Fibroblast of lung (primary cell): ENCODE data around the gene CMSS1. TPM values are rescaled to one million over a fixed set of nuclear protein-coding genes. Genes with fewer than 3 reads are reported as not detected.

Experiments
- DNase-seq, 2 donors: peaks; one replicate each; pipeline versions ENCODE4 v3.0.0 to v3.0.0-alpha.2; 2010; ENCODE audit warnings: low read depth in 2 of 2
- H2AFZ ChIP-seq: 2 replicates; pipeline ENCODE4 v1.5.1; 2012; ENCODE audit warnings: low read length, control low read depth, inconsistent platforms
- H3K27ac ChIP-seq: 2 replicates; pipeline ENCODE4 v1.5.1; 2011; ENCODE audit warnings: low read length, control low read depth; ENCODE audit not compliant: insufficient read depth
- H3K27me3 ChIP-seq: 2 replicates; pipeline ENCODE4 v1.5.1; 2011; ENCODE audit warnings: mild to moderate bottlenecking, low read length; ENCODE audit not compliant: control insufficient read depth, insufficient read depth
- H3K36me3 ChIP-seq: 2 replicates; pipeline ENCODE4 v1.5.1; 2011; ENCODE audit warnings: low read length; ENCODE audit not compliant: control insufficient read depth, insufficient read depth
- H3K4me1 ChIP-seq: 2 replicates; pipeline ENCODE4 v1.5.1; 2011; ENCODE audit warnings: low read length; ENCODE audit not compliant: control insufficient read depth, insufficient read depth; ENCODE audit errors: extremely low read depth
- H3K4me2 ChIP-seq: 2 replicates; pipeline ENCODE4 v1.5.1; 2011; ENCODE audit warnings: low read length, control low read depth; ENCODE audit not compliant: insufficient read depth; ENCODE audit errors: extremely low read depth
- H3K4me3 ChIP-seq, 4 experiments: fragments of 200-600 bp in 1 of 4; sonication (generic) in 1 of 4; replicated peaks in 1 of 4; 2 replicates each; pipeline ENCODE4 v1.5.1; 2011 to 2016; ENCODE audit warnings: low read length in 4 of 4, low read depth in 3 of 4, mild to moderate bottlenecking in 3 of 4, control low read depth in 2 of 4, inconsistent platforms in 1 of 4, mixed read lengths in 1 of 4; ENCODE audit not compliant: insufficient read depth in 1 of 4; ENCODE audit errors: control extremely low read depth in 1 of 4
- H3K79me2 ChIP-seq: 2 replicates; pipeline ENCODE4 v1.5.1; 2012; ENCODE audit warnings: mild to moderate bottlenecking, low read length, inconsistent platforms; ENCODE audit not compliant: control insufficient read depth, insufficient read depth
- H3K9ac ChIP-seq: 2 replicates; pipeline ENCODE4 v1.5.1; 2011; ENCODE audit warnings: mild to moderate bottlenecking, low read length, control low read depth; ENCODE audit not compliant: insufficient read depth
- H3K9me3 ChIP-seq: 2 replicates; pipeline ENCODE4 v1.5.1; 2012; ENCODE audit warnings: low read depth, low read length; ENCODE audit not compliant: control insufficient read depth, insufficient read depth
- H4K20me1 ChIP-seq: 2 replicates; pipeline ENCODE4 v1.5.1; 2011; ENCODE audit warnings: low read length; ENCODE audit not compliant: control insufficient read depth, insufficient read depth; ENCODE audit errors: extremely low read depth
- CTCF ChIP-seq, 2 donors: IDR thresholded peaks in 1 of 2; conservative IDR thresholded peaks in 1 of 2; 1 replicate in 1 of 2; 2 replicates in 1 of 2; pipeline ENCODE4 v1.5.1; 2011 to 2012; ENCODE audit warnings: low read length in 2 of 2, control low read depth in 1 of 2, inconsistent platforms in 1 of 2, low read depth in 1 of 2, mild to moderate bottlenecking in 1 of 2
- EZH2 ChIP-seq: IDR thresholded peaks from 2 replicates; pipeline ENCODE4 v1.5.1; 2012; ENCODE audit warnings: low read length, control low read depth, mild to moderate bottlenecking; ENCODE audit errors: missing control alignments
- polyA plus RNA-seq, 2 donors: library from polyadenylated mRNA; depleted of rRNA in 1 of 2; stranded (reverse) in 1 of 2; unstranded in 1 of 2; fragments of >200 nt; gene quantifications; 2 replicates each; pipeline ENCODE4 v1.2.1, GENCODE V29; 2011 to 2012; ENCODE audit warnings: missing spikeins in 1 of 2
- total RNA-seq: library from RNA; depleted of rRNA; stranded (reverse); fragments of >200 nt; gene quantifications from 2 replicates; pipeline ENCODE4 v1.2.1, GENCODE V29; 2014

CMSS1 gene
- total and polyA plus RNA-seq, 2 donors (not counting 1 experiment from before 2014, with no cell fraction given), result 6.9 to 13.2 TPM

GRCh38 chr3:100124201-100124761 is 306.6 kb downstream of the CMSS1 start:
- Histone ChIP-seq H2AFZ (no peak overlapping the region), H3K79me2 (no peaks in the 10 kb centered on the region), H3K4me3 (no peak overlapping the region), H3K36me3 (no peaks in the 10 kb centered on the region), H3K9me3 (no peaks in the 10 kb centered on the region), H4K20me1 (no peaks in the 10 kb centered on the region), H3K27ac (no peak overlapping the region), H3K27me3 (no peaks in the 10 kb centered on the region), H3K9ac (no peak overlapping the region), H3K4me1 (no peaks in the 10 kb centered on the region), H3K4me2 (no peak overlapping the region)
- DNase-seq, result no peak
- TF ChIP-seq CTCF (conservative IDR thresholded peaks at IDR 0.05 in 1 of 2, IDR thresholded peaks at IDR 0.05 in 1 of 2; ENCODE audit: low read depth in 1 of 2, low read length in 2 of 2) (no peak), EZH2 (no peak)

GRCh38 chr3:100125161-100125938 is 307.7 kb downstream of the CMSS1 start:
- Histone ChIP-seq H2AFZ (no peak overlapping the region), H3K27ac (no peak overlapping the region), H3K9ac (no peak overlapping the region), H3K4me1 (no peaks in the 10 kb centered on the region), H3K4me3 (no peak overlapping the region), H3K4me2 (no peak overlapping the region), H3K36me3 (no peaks in the 10 kb centered on the region), H3K9me3 (no peaks in the 10 kb centered on the region), H4K20me1 (no peaks in the 10 kb centered on the region), H3K79me2 (no peaks in the 10 kb centered on the region), H3K27me3 (no peaks in the 10 kb centered on the region)
- TF ChIP-seq EZH2 (no peak), CTCF (conservative IDR thresholded peaks at IDR 0.05 in 1 of 2, IDR thresholded peaks at IDR 0.05 in 1 of 2; ENCODE audit: low read depth in 1 of 2, low read length in 2 of 2) (no peak)
- peak in 1 of 2 donors; percentile 32 for DNase-seq

GRCh38 chr3:100127792-100128191 is 310.1 kb downstream of the CMSS1 start:
- no peak overlapping the region for H3K4me2 ChIP-seq
- H4K20me1 ChIP-seq, result no peaks in the 10 kb centered on the region
- H3K36me3 ChIP-seq, result no peaks in the 10 kb centered on the region
- no peak for DNase-seq
- H3K4me3 ChIP-seq, result no peak overlapping the region
- no peaks in the 10 kb centered on the region for H3K9me3 ChIP-seq
- no peak for TF ChIP-seq CTCF (conservative IDR thresholded peaks at IDR 0.05 in 1 of 2, IDR thresholded peaks at IDR 0.05 in 1 of 2; ENCODE audit: low read depth in 1 of 2, low read length in 2 of 2)
- no peak for TF ChIP-seq EZH2
- H3K27me3 ChIP-seq, result no peaks in the 10 kb centered on the region
- H3K4me1 ChIP-seq, result no peaks in the 10 kb centered on the region
- H2AFZ ChIP-seq, result no peak overlapping the region
- H3K79me2 ChIP-seq, result no peaks in the 10 kb centered on the region
- H3K27ac ChIP-seq, result no peak overlapping the region
- no peak overlapping the region for H3K9ac ChIP-seq
